Measurements from ENCODE around the gene PPFIA4.

Gene PPFIA4

DNA sequence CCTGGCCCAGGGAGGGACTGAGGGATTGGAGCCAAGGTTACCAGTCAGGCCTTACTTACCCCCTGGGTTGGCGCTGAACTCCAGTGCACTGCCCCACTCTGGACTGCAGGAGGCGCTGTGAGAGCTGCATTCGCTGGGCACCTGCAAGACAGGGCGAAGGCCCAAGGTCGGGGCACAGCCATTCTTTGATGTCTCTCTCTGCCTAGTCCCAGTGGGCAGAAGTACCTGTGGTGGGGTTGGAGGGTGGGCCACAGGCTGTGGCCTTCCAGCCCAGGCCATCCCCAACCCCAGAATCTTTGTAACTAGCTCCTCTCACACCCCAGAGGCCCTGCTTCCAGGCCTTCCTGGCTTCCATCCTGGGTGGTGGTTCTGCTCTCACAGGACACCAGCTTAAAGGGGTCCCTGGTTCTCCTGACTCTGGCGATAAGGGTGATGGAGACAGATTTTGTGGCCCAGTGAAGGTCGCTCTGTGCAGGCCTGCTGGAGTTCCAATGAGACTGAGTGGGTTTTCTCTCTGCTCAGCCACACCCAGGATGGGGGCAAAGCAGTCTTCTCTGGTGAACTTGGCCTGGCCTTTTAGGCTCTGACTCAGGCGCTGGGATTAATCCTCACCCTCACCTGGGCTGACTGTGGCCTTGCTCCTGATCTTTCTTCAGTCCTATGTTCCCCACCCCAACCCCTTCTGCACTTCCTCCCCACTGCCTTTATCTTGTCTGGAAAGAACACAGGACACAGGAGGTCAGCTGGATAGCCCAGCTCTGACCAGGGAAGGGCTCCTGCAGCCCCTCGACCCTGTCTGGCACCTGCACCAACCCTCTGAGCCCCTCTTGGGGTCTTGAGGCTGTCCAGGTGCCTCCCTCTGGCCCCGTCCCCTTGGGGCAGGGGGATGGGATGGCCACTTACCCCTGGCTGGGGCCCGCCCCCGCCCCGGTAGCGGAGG, 58.6 kb downstream of the PPFIA4 start:
- DNase-seq (ENCODE audit: low read depth, low spot score), result no peak
- in situ Hi-C loops (cut with HindIII; ENCODE audit: low sequenced_read_pairs), result no loop called here

DNA sequence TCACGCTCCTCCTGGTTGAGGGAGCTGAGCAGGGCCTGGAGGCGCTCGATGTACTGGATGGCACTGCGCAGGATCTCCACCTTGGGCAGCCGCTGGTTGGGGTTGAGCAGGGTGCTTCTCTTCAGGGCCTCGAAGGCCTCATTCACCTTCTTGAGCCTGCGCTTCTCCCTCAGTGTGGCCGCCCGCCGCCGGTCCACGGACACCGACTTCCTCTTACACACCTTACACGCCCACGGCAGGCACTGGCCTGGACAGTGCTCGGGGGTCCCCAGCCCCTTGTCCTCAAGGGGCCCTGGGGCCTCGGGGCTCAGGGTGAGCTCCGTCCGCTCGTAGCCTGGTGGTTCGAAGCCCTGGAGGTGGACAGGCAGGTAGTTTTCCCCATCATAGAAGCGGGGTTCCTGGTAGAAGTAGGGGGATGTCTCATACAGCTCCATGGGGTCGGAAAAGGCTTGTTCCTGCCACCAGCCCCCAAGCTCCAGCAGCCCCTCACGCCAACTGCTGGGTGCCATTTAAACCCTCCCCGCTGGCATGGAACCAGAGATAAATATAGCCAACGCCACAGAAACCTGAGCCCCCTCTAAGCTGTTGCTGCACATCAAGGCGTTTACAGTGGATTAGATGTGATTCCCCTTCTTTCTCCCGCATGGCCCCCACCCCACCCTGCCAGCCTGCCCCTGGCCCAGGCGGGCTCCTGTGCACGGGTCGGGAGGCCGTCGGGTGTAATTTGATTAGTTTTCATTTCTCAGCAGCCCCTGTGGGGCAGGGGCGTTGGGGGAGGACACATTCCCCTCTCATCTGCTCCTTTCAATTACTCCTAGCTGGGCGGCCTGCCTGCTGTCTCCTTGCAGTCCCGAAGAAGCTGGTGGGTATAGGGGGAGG, 59.5 kb downstream of the PPFIA4 start, which contains the start of gene MYOG:
Gene MYOG, minus strand, starts transcription at position 485 of the 879 bp plus-strand sequence. Its CDS starts 51 bp downstream, at position 434.
- H3K4me3 ChIP-seq (ENCODE audit: low read depth, low read length), result no peak within 1 kb of the TSS
- DNase-seq (ENCODE audit: low read depth, low spot score), result no peak
- in situ Hi-C loops (cut with HindIII; ENCODE audit: low sequenced_read_pairs), result no loop called here
- TF ChIP-seq CTCF (IDR thresholded peaks at IDR 0.05; ENCODE audit: low read depth, low read length), result no peak

More for the DNA sequence above, 58.6 kb downstream of the PPFIA4 start:
- H3K4me3 ChIP-seq (ENCODE audit: low read depth, low read length), result no peak overlapping the region
- peak; percentile 42 for TF ChIP-seq CTCF (IDR thresholded peaks at IDR 0.05; ENCODE audit: low read depth, low read length)

- H3K4me3 ChIP-seq (ENCODE audit: low read depth, low read length), result no peak overlapping the region
- in situ Hi-C loops (cut with HindIII; ENCODE audit: low sequenced_read_pairs), result no loop called here
- TF ChIP-seq CTCF (IDR thresholded peaks at IDR 0.05; ENCODE audit: low read depth, low read length), result no peak
Observed at GRCh38 chr1:203086992-203087763, 60.9 kb downstream of the PPFIA4 start.

GRCh38 chr1:203088441-203088840, 62.1 kb downstream of the PPFIA4 start:
- no peak for DNase-seq (ENCODE audit: low read depth, low spot score)
- in situ Hi-C loops (cut with HindIII; ENCODE audit: low sequenced_read_pairs), result no loop called here
- H3K4me3 ChIP-seq (ENCODE audit: low read depth, low read length), result no peak overlapping the region
- no peak for TF ChIP-seq CTCF (IDR thresholded peaks at IDR 0.05; ENCODE audit: low read depth, low read length)

More at GRCh38 chr1:203086992-203087763, 60.9 kb downstream of the PPFIA4 start:
- no peak for DNase-seq (ENCODE audit: low read depth, low spot score)

DNA sequence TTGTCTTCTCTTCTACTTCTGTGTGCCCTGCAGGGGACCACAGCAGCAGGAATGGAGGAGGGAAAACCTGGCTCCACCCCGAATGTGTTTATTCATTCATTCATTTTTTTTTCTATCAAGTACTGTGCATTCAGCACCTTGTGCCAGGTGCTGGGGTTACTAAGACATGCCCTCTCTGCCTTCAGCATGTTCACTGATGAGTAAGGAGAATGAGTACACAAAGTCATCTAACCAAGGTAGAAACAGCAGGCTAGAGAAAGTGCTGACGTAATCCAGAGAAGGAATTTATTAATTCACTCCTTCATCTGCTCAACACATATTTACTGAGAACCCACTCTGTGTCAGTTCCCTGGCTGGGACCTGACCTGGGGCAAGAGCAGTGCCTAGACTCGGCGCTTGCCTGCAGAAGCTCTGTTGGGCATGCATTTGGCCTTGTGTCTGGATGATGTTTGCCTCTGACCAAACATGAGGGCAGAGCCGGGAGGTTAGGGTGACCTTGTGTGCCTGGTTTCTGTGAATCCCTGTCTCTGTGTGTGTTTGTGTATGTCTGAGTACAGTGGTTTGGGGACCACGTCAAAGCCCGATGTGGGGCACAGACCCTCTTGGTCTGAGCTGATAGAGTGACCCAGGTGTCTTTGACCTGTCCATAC, 62.8 kb downstream of the PPFIA4 start:
- in situ Hi-C loops (cut with HindIII; ENCODE audit: low sequenced_read_pairs), result no loop called here

More for the DNA sequence above, 62.8 kb downstream of the PPFIA4 start:
- H3K4me3 ChIP-seq (ENCODE audit: low read depth, low read length), result no peak overlapping the region
- DNase-seq (ENCODE audit: low read depth, low spot score), result no peak
- no peak for TF ChIP-seq CTCF (IDR thresholded peaks at IDR 0.05; ENCODE audit: low read depth, low read length)

Measured in astrocyte of the spinal cord (primary cell).